ENCODE data around the gene MLLT10.

Gene MLLT10

DNA sequence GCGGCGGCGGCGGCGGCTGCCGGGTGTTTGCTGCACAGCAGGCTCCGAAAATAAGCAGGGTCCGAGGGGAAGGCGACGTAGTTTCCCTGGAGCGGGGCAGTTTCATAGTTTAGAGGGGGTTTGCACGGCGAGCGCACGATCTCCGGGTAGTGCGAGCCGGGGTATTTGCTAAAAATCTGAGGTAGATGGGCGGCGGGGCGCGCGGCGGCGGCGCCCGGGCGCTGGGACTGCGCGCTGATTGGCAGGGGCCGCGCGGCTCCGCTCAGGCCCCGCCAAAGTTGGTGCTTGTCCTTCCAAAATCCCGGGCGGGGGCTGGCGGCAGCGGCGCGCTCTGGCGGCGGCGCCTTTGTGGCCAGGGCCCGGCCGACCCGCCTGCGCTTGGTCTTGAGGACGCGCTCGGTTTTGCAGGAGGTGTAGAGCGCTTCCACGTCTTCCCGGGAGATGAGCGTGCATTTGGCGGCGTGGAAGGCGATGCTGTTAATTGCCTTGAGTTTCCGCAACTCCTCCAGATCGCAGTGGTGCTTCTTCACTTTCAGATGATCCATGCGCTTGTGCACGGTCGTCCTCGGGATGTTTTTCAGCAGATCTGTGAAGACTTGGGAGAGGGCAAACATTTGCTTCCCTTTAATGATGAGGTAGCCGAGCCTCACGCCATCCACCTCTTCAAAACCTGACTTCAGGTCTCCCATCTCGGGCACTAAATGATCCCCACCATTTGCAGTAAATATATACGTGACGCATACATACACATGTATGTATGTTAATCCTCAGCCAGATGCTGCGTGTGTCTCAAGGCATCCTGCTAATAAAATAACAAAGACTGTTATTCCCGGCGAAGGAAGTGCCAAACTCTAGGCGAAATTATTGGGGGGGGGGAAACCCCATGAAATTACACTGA is 16.6 kb upstream of the MLLT10 start:
- DNase-seq (ENCODE audit: low read depth) = no peak

- DNase-seq (ENCODE audit: low read depth) = no peak
Measured at GRCh38 chr10:21518149-21518640, 15.8 kb upstream of the MLLT10 start.

GRCh38 chr10:21518641-21519396 is 15.2 kb upstream of the MLLT10 start:
- DNase-seq (ENCODE audit: low read depth) = no peak

GRCh38 chr10:21519397-21519933 is 14.6 kb upstream of the MLLT10 start:
- no peak for DNase-seq (ENCODE audit: low read depth)

DNA sequence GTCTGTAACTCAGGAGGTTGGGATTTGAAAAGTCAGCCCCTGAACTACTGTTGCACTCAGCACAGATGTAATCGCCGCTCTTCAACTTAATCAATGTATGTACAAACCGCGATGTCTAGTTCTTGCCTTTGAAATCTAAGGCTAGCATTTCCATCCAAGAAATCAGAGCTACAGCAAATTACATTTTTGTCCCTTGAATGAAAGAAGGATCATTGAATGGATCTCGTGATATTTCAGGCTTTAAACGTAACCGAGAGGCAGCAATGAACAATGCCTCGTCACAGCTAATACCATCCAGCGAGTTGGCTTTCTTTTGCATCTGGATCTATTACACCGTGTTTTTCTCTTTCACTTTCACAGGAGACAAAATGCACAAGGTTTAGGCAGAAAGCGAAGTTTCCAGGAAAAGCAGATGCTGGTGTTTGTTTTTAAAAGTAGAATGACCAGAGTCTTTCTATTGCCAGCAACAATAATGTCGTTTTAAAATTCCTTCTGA is 14.0 kb upstream of the MLLT10 start:
- no peak for DNase-seq (ENCODE audit: low read depth)

- DNase-seq (ENCODE audit: low read depth) = no peak
Measured at GRCh38 chr10:21520509-21520908, 13.5 kb upstream of the MLLT10 start.

DNA sequence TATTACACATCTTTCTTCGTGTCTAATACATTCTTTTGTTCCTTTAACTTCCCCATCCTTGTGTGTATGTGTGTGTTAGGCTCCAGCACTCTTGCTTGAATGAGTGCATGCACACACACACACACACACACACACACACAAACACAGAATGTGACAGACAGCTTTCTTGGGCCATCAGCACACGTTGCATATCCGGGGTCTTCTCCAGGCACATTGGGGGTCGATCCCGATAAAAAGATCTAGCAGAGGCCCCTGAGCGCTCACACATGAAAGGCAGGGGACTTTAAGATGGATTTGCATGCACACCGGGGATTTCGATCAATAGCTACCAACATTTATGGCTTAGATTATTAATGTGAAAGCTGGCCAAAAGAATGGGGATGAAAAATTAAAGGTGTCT is 13.1 kb upstream of the MLLT10 start:
- DNase-seq (ENCODE audit: low read depth) = no peak

DNA sequence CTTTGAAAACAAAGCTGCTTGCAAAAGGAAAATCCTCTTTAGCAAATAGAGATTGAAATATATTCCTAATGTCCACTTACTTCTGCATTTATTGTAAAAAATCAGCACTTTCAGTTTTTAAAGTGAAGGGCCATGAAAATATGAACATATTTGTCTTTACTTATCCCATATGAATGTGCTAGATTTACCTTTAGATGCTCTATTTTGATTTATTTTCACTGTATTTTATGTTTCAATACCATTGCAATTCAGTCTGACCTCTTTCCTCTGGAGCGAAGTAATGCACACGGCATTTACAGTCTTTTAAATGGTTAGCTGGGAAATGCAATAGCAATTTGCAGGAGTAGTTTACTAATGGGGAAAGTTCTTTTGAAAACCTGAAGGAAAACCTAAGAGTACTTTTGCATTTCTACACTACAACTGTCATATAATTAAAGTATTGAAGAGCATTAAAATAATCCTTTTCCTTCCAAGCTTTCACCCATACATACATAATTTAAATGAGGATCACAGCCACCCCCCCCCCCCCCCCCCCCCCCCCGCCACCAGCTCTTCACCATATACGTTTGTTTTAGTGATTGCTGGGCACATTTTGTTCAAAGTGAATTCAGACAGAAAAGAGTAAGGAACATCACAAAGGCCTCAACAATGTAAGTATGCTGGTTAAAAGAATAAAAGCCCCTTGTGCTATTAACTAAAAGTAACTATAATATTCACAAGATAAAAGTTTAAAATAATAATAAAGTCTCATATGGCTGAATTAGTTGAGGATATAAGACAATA is 12.1 kb upstream of the MLLT10 start:
- no peak for DNase-seq (ENCODE audit: low read depth)

DNA sequence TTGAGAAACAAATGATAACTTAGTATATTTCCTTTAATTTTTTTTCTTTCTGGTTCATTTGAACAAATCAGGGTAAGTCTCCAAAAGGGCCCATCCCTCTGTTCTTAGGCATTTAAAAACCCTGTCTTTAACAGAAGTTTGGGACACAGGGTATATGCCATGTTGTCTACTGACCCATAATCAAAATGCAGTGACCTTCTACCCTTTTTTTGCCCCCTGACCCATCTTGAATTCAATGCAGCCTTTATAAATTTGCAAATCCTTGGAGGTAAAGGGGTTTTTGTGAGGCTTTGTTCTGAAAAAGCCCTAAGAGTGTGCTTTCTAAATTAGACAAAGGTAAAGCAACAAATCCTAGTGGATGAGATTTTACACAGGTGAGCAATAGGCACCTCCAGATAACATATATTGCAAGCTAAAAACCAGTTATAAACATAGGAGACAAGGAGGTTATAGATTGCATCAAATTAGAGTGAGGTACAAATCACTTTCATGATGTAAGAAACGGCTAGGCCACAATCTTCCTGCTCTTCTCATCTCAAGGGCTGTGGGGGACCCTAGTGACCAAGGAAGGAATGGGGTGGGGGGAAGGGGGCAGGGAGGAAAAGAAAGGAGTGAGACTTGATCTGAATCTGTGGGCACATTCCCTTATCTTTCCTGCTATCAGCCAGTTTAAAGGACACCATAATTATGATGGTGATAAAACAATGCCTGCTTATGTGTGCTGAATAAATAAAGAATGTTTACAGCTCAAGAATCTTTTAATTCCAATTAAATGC is 11.2 kb upstream of the MLLT10 start:
- no peak for DNase-seq (ENCODE audit: low read depth)

GRCh38 chr10:21523557-21524008 is 10.4 kb upstream of the MLLT10 start:
- DNase-seq (ENCODE audit: low read depth) = no peak

DNA sequence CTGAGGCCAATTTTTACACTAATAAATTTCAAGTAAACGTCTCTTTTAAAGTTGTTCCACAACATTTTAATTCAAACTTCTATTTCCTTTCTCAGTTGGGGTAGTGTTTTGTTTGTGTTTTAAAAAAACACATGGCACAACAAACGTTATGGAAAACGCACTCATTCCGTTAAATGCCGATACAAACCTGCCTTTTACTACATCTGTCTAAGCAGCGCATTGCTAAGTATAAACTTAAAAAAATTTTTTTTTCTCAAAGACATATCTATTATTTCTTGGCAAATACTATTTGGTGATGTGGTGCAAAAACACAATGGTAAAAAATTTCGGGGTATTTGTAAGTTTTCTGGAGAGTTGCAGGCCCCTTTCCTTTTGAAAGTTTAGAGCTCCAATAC is 9.9 kb upstream of the MLLT10 start:
- DNase-seq (ENCODE audit: low read depth) = no peak

GRCh38 chr10:21524526-21525366 is 9.3 kb upstream of the MLLT10 start:
- DNase-seq (ENCODE audit: low read depth) = no peak

DNA sequence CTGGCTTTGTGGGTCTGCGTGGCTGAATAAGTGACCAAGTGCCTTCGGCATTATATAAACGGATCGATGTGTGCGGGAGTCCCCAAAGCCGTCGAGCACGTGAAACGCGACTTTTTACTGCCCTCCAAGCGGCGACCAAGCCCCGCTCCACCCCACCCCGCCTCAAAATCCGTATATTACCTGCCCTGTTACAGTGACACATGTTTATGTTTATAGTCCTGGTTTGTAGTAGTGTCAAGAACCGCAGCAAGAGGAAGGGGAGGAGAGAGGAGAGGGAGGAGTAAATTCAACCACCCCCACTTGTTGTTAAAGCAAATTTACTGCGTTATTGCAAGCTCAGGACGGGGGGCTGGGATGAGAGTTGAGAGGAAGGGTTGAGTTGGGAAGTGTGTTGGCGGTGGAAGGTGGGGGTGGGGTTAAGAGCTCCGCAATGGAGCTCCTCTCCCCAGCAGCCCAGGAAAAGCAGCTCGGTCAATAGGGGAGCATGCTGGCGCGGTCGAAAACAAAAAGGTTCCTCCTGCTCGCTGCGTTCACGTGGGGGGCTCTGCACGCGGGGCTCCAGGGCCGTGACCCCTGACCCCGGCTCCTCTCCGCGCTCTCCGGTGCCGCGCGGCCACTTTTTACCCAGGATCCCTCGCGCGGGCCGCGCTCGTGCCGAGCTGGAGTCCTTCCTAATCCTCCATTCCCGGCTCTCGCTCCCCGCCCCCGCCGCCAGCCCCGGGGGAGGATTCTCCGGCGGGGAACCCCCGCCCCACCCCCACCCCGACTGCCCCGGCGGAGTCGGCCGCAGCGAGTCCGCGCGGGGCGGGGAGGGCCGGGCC is 8.5 kb upstream of the MLLT10 start, which contains the start of gene SKIDA1:
TSS of gene SKIDA1 (minus strand) at position 316 of the 821 bp plus-strand sequence. CDS start 7,860 bp downstream, outside the sequence.
- no peak for DNase-seq (ENCODE audit: low read depth)

GRCh38 chr10:21526188-21526859 is 7.7 kb upstream of the MLLT10 start:
- DNase-seq (ENCODE audit: low read depth) = no peak

DNA sequence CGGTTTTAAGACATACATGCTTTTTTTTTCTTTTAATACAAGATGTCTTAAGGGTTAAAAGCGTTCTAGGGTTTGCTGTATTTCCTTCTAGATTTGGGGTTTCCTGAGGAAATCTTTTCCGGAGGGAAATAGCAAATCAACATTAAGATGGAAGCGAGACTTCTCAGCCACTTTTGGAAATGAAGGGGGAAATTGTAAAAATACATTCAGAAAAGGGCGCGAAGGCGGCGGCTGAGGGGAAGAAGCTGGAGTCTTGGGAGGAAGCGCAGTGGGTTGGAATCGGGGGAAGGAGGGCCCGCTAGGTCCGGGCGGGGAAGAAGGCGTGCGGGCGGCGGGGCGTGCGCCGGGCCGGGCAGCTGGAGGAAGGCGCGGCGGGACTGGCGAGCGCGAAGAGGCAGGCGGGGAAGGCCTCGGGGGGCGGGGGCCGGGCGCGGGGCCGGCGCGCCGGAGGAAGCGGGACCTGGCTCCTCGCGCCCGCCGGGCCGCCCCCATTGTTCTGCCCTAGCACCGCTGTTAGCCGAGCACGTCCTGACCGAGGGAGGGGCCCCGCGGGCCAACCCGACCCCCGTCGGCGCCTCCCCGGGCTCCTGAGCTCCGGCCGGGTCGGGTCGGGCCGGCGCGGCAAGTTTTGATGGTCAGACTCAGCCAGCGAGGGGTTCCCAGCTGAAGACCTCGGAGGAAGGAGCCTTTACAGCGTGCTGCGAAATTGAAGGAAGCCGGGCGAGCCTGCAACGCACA is 7.0 kb upstream of the MLLT10 start:
- DNase-seq (ENCODE audit: low read depth) = no peak

DNA sequence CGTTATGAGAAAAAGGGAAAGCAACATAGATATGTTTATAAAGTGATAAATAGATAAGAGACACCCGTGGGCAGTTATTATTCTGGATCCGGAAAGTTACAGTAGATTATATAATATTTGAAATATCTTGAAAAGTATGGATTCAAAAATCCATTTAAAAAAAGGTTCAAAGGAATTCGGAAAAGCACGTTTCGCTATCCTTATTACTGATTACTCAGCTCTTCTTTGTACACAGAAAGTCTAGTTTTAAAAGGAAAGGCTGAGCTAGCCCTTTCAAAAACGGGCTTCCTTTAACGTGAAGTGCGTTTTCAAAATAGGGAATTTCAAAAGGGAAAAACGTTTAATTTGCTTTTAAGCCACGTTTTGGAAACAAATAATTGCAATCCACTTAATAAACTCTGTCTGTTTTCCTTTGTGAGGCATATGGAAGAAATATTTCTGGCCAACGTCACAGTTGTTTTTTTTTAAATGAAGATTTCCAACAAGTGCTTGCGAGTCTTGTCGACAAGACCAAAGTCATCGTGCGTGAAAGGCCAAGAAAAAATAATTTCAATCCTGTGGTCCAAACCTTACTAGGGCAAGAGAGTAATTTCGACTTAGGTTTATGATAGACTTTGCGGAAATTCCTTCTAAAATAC is 6.3 kb upstream of the MLLT10 start:
- DNase-seq (ENCODE audit: low read depth) = no peak
